Left lung (tissue), 10 donors: ENCODE data around the gene SUSD1. TPM values are rescaled to one million over a fixed set of nuclear protein-coding genes. Genes with fewer than 3 reads are reported as not detected.

Experiments used
- ATAC-seq: fragments of 200-7000 bp; cut with Tn5 transposase; one replicate; pipeline ENCODE4 v1.9.1; 2020; ENCODE audit warnings: moderate library complexity
- DNase-seq, 4 donors: peaks; one replicate each; pipeline ENCODE4 v3.0.0-alpha.2; 2013 to 2020
- H3K27ac ChIP-seq, 2 donors: fragments of 200-600 bp; sonication (generic) in 1 of 2; one replicate each; pipeline versions ENCODE4 v1.5.0 to v1.8.0; 2020 to 2021
- H3K27me3 ChIP-seq, 2 donors: fragments of 200-600 bp; sonication (generic) in 1 of 2; one replicate each; pipeline versions ENCODE4 v1.5.0 to v1.8.0; 2020 to 2021
- H3K36me3 ChIP-seq, 2 donors: fragments of 200-600 bp; sonication (generic) in 1 of 2; one replicate each; pipeline versions ENCODE4 v1.5.0 to v1.8.0; 2020 to 2021
- H3K4me1 ChIP-seq, 2 donors: fragments of 200-600 bp; one replicate each; pipeline ENCODE4 v1.8.0; 2021
- H3K4me3 ChIP-seq, 2 donors: fragments of 200-600 bp; sonication (generic) in 1 of 2; one replicate each; pipeline versions ENCODE4 v1.5.0 to v1.8.0; 2020 to 2021; ENCODE audit warnings: mild to moderate bottlenecking in 1 of 2
- H3K9me3 ChIP-seq, 2 donors: fragments of 200-600 bp; sonication (generic) in 1 of 2; one replicate each; pipeline versions ENCODE4 v1.5.0 to v1.8.0; 2020 to 2021
- intact Hi-C, 2 donors: fragments of 100-400 bp; cut with DNase I; formaldehyde crosslinking; loops; one replicate each; pipeline versions ENCODE4 v1.11.2 to v1.14.2; 2022
- polyA plus RNA-seq, 6 donors: library from polyadenylated mRNA; unstranded; fragments of 120-200 nt; gene quantifications; one replicate each; pipeline ENCODE4 v1.2.1, GENCODE V29; 2013; ENCODE audit not compliant: insufficient read length in 6 of 6
- total RNA-seq, 2 donors: library from RNA; stranded (reverse); fragmentation: NEBNext Ultra II Directional; extraction: Animal tissue kit (Norgen Biotek cat#: 25700); gene quantifications; one replicate each; pipeline ENCODE4 v1.2.1, GENCODE V29; 2021
- TF ChIP-seq, protein P1 (sequence below), 2 donors: fragments of 200-600 bp; sonication (generic) in 1 of 2; IDR thresholded peaks; one replicate each; pipeline versions ENCODE4 v1.5.0 to v1.8.0; 2021; ENCODE audit warnings: antibody characterized with exemption in 2 of 2
- donor health status: DM: no; HTN: yes; CAD: no.
- donor health status: DM: no; HTN: no; CAD: no.

SUSD1 gene
- total and polyA plus RNA-seq, 8 donors: 26.7 to 41.8 (median 32.8) TPM

DNA sequence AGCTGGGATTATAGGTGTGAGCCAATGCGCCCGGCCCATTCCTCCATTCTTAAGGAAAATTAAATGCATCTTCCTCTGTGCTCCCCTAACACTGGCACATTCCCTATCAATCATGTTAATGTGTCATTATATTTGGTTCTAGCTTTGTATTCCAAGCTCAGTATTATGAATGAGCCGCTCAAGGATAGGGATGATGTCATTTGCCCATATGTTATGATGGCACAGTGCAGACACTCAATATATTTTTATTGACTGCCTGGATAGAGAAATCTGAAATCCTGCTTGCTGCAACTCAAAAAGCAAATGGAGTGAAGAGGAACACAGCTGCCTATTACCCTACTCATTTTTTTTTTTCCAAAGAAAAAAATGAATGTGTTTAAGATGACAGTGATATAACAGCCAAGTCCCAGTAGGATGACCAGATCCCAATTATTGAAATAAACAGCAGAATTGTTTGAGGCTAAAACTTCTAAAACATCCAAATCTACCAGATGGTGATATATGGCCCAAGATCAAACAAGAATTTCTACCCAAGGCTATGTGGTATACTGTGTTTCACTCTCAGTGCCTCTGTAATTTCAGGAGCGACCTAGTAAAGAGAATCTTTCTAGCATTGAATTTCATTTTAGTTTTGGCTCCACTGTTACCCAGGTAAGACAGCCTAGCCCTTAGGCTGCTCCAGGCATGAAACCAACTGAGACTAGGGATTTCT is 16.3 kb downstream of the SUSD1 start:
- intact Hi-C loops: no loop called here
- H3K4me1 ChIP-seq: peaks cover 0 to 10% of the 10 kb centered on the region in 2 donors
- no peaks in the 10 kb centered on the region for H3K9me3 ChIP-seq
- H3K27me3 ChIP-seq: no peaks in the 10 kb centered on the region
- no peak for DNase-seq
- no peak overlapping the region for H3K27ac ChIP-seq
- no peak overlapping the region for H3K4me3 ChIP-seq
- peaks cover 0 to 17% of the 10 kb centered on the region in 2 donors for H3K36me3 ChIP-seq
- TF ChIP-seq, protein P1, sequence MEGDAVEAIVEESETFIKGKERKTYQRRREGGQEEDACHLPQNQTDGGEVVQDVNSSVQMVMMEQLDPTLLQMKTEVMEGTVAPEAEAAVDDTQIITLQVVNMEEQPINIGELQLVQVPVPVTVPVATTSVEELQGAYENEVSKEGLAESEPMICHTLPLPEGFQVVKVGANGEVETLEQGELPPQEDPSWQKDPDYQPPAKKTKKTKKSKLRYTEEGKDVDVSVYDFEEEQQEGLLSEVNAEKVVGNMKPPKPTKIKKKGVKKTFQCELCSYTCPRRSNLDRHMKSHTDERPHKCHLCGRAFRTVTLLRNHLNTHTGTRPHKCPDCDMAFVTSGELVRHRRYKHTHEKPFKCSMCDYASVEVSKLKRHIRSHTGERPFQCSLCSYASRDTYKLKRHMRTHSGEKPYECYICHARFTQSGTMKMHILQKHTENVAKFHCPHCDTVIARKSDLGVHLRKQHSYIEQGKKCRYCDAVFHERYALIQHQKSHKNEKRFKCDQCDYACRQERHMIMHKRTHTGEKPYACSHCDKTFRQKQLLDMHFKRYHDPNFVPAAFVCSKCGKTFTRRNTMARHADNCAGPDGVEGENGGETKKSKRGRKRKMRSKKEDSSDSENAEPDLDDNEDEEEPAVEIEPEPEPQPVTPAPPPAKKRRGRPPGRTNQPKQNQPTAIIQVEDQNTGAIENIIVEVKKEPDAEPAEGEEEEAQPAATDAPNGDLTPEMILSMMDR (IDR thresholded peaks at IDR 0.05): no peak
- ATAC-seq: no peak

GRCh38 chr9:112157961-112158360 is 17.1 kb downstream of the SUSD1 start:
- no peak for DNase-seq
- peaks cover 0 to 8% of the 10 kb centered on the region in 2 donors for H3K4me1 ChIP-seq
- no peak overlapping the region for H3K27ac ChIP-seq
- ATAC-seq: no peak
- TF ChIP-seq, protein P1 (IDR thresholded peaks at IDR 0.05): no peak
- intact Hi-C loops: no loop called here
- no peaks in the 10 kb centered on the region for H3K27me3 ChIP-seq
- peaks cover 0 to 24% of the 10 kb centered on the region in 2 donors for H3K36me3 ChIP-seq
- no peaks in the 10 kb centered on the region for H3K9me3 ChIP-seq
- H3K4me3 ChIP-seq: no peak overlapping the region

DNA sequence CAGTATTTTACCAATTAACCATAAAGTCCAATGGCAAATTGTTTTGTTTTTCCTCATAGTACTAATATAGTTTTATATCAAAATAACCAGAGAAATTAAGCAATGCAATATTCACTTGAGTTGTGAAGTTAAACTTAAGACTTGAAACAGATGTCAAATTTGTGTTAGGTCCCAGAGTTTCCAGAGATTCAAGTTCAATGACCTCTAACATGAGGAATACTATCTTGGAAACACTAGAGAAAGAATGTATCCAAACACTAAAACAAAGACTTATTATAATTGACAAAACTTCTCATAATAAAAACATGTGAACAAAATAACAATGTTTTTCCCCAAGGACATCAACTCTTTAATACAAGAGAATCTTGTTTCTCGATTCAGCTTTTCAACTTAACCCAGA is 18.0 kb downstream of the SUSD1 start:
- H3K27me3 ChIP-seq: no peaks in the 10 kb centered on the region
- ATAC-seq (no peak), DNase-seq (no peak)
- intact Hi-C loops: no loop called here
- TF ChIP-seq, protein P1 (IDR thresholded peaks at IDR 0.05): no peak
- H3K9me3 ChIP-seq: no peaks in the 10 kb centered on the region
- no peaks in the 10 kb centered on the region for H3K4me1 ChIP-seq
- H3K4me3 ChIP-seq: no peak overlapping the region
- H3K36me3 ChIP-seq: peaks cover 0 to 27% of the 10 kb centered on the region in 2 donors
- no peak overlapping the region for H3K27ac ChIP-seq

DNA sequence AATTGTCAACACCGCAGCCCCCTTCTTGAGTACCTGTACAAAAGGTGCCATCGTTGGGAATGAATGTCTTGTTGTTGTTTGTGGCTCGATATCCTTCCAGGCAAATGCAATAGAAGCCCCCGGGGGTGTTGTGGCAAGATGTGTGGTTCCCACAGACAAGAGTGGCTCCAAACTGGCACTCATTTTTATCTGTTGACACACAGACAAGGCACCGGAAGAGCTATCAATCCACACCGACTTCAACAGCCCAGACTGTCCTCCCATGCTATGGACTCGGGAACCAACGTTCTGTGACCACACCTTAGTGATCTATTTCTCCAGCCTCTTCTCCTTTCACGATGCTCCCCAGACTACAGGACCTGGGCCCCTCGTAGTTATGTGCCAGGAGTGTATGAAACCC is 25.9 kb downstream of the SUSD1 start:
- no peak for DNase-seq
- Histone ChIP-seq H3K27me3 (no peaks in the 10 kb centered on the region), H3K4me1 (no peaks in the 10 kb centered on the region), H3K36me3 (peaks cover 0 to 53% of the 10 kb centered on the region in 2 donors), H3K27ac (no peak overlapping the region), H3K9me3 (no peaks in the 10 kb centered on the region), H3K4me3 (no peak overlapping the region)
- intact Hi-C loops: no loop called here
- no peak for ATAC-seq
- TF ChIP-seq, protein P1 (IDR thresholded peaks at IDR 0.05): no peak

- no peak overlapping the region for H3K27ac ChIP-seq
- no peak overlapping the region for H3K4me3 ChIP-seq
- no peaks in the 10 kb centered on the region for H3K27me3 ChIP-seq
- DNase-seq (no peak), ATAC-seq (no peak)
- TF ChIP-seq, protein P1 (IDR thresholded peaks at IDR 0.05): no peak
- H3K9me3 ChIP-seq: no peaks in the 10 kb centered on the region
- intact Hi-C loops: no loop called here
- no peaks in the 10 kb centered on the region for H3K4me1 ChIP-seq
- H3K36me3 ChIP-seq: peaks cover 0 to 52% of the 10 kb centered on the region in 2 donors
These were observed 29.2 kb downstream of the SUSD1 start for GRCh38 chr9:112145886-112146285.
